ENCODE measurements around the gene RERE.

- no peak for TF ChIP-seq ARNT (IDR thresholded peaks at IDR 0.05)
- TF ChIP-seq PKNOX1 (IDR thresholded peaks at IDR 0.05), result no peak
- no peak for TF ChIP-seq CTBP1 (IDR thresholded peaks at IDR 0.05; ENCODE audit: borderline replicate concordance)
- no peak for TF ChIP-seq SUZ12 (IDR thresholded peaks at IDR 0.05)
- TF ChIP-seq LEF1 (IDR thresholded peaks at IDR 0.05; ENCODE audit: borderline replicate concordance), result no peak
- no peak for TF ChIP-seq FOXM1 (IDR thresholded peaks at IDR 0.05; ENCODE audit: borderline replicate concordance)
- TF ChIP-seq ZNF384 (IDR thresholded peaks at IDR 0.05), result no peak
- no peak for TF ChIP-seq FOXK2 (IDR thresholded peaks at IDR 0.05)
- no peak for TF ChIP-seq BHLHE40 (IDR thresholded peaks at IDR 0.05; ENCODE audit: borderline replicate concordance)
- no peak for TF ChIP-seq SP1 (IDR thresholded peaks at IDR 0.05)
- no peak for TF ChIP-seq NFRKB (IDR thresholded peaks at IDR 0.05)
- no peak for TF ChIP-seq L3MBTL2 (conservative IDR thresholded peaks at IDR 0.05)
- no peak for TF ChIP-seq FOXA1 (IDR thresholded peaks at IDR 0.05)
Measured at GRCh38 chr1:8477166-8477982, 340.1 kb downstream of the RERE start.
